ENCODE results near the gene AGBL5. TPM values are rescaled to one million over a fixed set of nuclear protein-coding genes. Genes with fewer than 3 reads are reported as not detected.
A peak's percentile ranks its signal among the peaks of the same experiment; 100 is the strongest.

AGBL5 gene, protein sequence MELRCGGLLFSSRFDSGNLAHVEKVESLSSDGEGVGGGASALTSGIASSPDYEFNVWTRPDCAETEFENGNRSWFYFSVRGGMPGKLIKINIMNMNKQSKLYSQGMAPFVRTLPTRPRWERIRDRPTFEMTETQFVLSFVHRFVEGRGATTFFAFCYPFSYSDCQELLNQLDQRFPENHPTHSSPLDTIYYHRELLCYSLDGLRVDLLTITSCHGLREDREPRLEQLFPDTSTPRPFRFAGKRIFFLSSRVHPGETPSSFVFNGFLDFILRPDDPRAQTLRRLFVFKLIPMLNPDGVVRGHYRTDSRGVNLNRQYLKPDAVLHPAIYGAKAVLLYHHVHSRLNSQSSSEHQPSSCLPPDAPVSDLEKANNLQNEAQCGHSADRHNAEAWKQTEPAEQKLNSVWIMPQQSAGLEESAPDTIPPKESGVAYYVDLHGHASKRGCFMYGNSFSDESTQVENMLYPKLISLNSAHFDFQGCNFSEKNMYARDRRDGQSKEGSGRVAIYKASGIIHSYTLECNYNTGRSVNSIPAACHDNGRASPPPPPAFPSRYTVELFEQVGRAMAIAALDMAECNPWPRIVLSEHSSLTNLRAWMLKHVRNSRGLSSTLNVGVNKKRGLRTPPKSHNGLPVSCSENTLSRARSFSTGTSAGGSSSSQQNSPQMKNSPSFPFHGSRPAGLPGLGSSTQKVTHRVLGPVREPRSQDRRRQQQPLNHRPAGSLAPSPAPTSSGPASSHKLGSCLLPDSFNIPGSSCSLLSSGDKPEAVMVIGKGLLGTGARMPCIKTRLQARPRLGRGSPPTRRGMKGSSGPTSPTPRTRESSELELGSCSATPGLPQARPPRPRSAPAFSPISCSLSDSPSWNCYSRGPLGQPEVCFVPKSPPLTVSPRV
- total RNA-seq (2014; rRNA removed; shearing (Covaris generic)), result 20.6 and 26.6 TPM in 2 replicates
- polyA plus RNA-seq (2015; cell fraction: cytosol; rRNA removed), result 26.4 and 29.0 TPM in 2 replicates
- polyA plus RNA-seq (2015; cell fraction: nucleus; rRNA removed), result 12.4 and 12.8 TPM in 2 replicates

DNA sequence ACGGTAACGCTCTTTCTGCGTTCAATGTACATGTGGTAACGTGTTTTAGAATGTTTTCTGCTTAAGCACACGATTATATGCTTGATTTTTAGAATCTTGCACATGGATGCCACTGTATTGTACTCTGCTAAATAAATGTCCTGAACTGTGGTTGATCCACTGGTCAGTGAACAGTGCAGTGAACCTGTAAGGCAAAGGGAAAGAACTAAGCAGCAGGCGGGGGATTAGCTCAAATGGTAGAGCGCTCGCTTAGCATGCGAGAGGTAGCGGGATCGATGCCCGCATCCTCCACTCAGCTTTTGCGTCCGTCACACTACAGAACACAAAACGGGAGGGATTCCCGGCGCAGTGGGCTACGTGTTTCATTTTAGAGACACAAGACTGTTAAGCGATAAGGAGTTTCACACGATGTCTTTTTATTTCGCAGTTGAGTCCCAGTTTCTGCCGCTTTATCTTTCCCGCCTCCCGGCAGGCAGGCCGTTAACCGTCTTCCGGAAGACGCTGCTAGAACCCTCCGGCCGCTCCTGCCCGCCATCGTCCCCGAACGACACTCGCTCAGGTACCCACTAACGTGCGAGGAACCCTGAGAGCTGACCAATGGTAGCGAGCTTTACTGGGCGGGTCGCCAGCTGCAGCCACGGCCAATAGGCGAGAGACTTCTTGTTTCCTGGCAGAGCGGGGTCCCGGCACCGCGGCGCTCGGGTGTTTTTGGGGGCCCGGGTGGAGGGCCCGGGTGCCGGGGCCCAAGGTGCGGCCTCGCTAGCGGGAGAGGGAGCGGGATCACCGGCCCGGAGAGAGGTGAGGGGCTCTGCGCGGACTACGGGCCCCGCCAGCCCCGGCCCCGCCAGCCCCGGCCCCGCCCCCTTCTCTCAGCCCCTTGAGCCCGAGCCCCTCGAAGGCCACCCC is at the start of gene AGBL5:
Gene AGBL5, plus strand, starts transcription at position 673 of the 906 bp plus-strand sequence. CDS start 1,291 bp downstream, outside the sequence.
- DNase-seq (ENCODE audit: low read depth), result peak; percentile 94

DNA sequence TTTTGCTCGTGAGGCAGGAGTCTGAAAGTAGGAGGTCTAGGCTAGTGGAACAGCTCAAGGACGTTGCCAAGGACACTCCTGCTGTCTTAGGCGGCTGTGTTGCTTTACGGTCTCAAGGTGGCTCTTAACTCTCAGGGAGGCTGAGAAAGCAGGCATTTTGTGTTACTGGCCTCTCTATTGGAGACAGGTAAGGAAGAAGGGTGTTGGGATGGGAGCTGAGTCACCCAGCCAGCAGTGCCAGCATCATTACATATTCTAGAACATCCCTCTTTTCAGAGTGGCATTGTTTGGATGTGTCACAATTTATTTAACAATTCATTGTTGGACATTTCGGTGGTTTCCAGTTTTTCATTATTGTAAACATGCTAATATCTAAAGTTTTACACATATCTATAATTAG is 49.5 kb upstream of the AGBL5 start:
- no peak for DNase-seq (ENCODE audit: low read depth)

DNA sequence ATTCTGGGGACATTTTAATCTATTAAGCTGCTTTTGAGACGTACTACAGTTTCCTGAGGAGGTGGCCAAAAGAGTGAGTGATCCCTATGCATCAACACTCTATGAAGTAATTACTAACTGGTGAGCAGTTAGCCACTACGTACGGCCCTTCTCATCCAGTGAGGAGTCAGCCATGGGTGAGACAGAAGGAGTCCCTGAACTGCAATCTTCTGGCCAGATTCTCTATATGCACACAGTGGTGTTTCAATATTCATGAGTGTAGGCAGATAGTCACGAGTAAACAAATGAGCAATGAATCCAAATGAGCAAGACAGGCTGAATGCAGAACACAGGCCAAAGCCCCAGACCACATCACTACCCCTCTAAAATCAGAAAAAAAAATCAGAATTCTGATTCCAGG is 48.5 kb upstream of the AGBL5 start:
- DNase-seq (ENCODE audit: low read depth), result no peak

DNA sequence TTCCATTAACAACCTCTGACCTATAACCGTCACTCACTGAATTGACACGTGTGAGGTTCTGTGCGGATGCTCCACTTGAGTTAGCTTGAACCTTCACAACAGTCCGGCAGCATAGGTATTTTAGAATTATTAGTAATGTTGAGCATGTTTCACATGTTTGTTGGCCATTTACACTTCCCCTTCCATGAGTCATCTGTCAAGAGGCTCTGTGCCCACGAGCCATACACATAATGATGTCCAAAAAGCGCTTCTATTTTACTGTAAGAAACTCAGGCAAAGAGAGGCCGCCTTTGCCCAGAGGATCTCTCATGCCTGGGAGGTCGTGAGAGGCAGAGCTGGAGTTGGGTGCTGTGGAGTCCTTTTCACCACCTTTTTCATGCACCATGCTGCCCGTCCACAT is 47.6 kb upstream of the AGBL5 start:
- DNase-seq (ENCODE audit: low read depth), result peak; percentile 63

DNA sequence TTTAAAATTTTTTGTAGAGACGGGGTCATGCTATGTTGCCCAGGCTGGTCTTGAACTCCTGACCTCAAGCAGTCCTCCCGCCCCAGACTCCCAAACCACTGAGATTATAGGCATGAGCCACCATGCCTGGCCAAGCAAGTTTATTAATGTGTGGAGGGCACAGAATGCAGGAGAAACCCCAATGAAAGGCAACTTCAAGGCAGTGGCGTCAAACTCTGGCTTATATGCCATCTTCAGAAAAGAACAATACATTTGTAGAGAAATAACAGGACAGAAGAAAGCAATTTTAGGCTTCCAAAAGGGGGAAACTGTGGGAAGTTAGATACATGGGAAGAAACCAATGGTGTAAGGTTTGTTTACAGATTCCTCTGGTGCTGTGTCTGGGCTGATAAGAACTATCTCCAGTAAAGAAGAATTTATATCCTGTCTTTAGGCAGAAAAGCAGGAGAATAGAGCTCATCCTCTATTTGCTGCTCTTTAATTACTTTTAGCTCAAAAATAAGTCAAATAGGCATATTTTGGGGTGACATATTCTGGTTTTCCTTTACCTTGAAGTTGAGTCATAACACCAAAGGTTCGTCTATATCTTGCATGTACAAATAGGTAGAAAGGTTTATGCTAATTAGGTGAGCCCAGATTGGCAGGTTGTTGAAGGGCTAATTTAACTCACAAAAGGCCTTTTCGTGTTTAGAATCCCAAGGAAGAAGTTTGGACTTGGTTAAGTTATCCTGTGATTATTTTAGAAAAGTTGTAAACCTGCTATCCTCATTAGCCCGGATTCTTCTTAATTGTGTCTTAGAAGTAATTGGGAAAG is 44.7 kb upstream of the AGBL5 start:
- DNase-seq (ENCODE audit: low read depth), result no peak

DNA sequence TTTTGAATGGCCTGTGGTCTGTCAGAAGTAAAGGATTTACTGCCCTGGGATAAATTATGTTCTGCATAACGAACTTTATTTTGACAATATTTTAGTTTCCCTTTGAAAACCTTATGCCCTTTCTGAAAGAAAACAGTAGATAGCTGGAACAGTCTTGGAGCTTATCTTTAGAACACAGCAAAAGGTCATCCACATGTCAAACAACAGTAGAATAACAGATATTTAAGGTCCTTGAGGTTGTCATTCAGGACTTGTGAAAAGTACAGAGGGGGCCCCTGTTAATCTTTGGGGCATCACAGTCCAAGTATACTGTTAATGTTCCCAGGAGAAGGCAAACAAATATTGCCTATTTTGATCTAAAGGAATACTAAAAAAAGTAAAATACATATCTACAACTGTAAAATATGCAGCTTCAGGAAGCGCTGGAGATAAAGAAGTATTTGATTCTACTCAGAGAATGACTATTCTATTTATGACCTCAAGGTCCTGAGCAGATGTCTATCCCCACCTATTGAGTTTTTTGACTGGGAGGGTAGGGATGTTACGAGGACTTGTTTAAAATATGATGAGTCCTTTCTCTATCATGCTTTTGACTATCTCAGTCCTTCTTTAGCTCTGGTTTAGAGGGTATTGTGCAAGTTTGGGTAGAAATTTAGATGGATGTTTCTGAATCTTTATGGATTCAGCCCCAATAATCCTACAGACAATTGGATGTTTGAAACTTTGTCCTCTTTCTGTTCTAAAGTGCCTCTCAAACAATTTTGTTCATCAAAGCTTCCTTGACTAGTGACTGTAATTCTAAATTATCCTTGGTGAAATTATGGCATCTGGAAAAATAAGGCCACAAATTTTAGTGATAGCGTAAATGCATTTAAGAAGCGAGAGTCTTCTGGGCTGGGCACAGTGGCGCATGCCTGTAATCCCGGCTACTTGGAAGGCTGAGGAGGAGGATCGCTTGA is 43.8 kb upstream of the AGBL5 start:
- DNase-seq (ENCODE audit: low read depth), result no peak

DNA sequence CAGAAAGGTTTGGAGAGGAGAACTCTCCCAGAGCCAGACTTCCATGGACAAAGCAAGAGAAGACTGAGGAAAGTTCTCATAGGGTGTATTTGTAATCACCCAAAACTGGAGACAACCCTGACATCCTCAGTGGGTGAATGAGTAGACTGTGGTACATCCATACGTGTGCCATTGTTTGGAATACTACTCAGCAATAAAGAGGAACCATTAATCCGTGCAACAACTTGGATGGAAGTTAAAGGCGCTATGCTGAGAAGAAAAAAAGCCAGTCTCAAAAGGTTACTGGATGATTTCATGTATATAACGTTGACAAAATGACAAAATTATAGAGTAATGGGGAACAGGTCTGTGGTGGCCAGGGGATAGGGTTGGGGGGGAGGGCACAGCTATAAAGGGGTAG is 42.8 kb upstream of the AGBL5 start:
- no peak for DNase-seq (ENCODE audit: low read depth)

DNA sequence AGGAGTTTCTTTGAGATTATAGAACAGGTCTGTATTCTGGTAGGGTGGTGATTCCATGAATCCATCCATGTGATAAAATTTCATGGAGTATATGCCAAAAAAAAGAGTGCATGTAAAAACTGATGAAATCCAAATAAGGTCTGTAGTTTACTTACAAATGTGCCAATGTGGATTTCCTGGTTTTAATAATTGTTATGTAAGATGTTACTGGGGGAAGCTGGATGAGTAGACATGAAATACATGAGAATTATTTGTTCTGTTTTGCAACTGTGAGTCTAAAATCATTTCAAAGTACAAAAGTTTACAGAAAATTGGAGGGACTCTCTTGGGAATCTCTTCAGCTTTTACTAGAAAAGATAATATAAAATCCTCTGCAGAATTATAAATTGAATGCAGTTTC is 42.4 kb upstream of the AGBL5 start:
- no peak for DNase-seq (ENCODE audit: low read depth)

DNA sequence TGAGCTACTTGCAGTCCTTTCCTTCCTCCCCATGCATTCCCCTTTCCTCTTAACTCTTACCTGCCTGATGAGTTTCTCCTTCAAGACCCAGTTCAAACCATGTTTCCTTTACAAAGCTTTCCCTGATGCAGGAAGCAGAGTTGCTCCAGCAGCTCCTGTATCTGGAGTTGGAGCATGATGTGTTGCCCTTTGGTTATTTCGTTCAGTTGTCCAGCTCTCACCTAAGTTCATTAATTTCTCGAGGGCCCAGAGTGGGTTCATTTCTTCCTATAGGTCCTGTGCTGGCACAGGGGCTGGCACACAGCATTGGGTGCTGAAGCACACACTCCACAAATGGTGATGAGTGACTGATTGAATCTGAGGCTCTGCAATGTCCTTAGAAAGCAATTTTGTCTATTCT is 41.8 kb upstream of the AGBL5 start:
- no peak for DNase-seq (ENCODE audit: low read depth)

DNA sequence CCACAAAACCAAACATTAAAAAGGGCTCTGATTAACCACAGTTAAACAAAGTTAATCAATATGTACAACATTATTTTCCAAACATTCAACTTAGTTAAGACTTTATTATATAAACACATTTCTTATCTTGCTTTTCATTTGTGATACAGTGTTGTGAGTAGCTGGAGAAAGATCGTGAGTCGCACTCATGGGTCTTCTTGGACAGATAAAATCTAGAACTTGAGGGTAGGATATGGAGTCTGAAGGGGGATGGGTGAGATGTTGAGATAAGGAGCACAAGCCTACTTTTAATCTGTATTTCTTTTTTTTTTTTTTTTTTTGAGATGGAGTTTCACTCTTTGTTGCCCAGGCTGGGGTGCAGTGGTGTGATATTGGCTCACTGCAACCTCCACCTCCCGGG is 41.3 kb upstream of the AGBL5 start:
- DNase-seq (ENCODE audit: low read depth), result no peak

DNA sequence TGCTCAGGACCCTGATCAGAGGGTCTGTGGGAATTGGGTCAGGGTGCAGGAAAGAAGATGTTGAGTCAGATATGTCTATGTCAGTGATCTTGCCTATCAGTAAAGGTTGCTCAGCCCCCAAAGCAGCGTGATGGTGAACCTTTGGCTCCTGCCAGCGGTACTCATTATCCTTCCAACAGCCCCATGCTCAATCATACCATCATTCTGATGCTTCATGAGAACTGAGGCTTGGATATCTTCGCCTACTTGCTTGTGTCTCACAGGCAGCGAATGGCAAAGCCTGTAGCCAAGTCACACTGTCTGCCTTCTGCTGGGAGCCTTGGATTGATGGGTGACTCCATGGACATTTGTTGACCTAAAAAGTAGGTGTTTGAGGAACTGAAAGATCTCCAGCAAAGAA is 37.7 kb upstream of the AGBL5 start:
- no peak for DNase-seq (ENCODE audit: low read depth)

DNA sequence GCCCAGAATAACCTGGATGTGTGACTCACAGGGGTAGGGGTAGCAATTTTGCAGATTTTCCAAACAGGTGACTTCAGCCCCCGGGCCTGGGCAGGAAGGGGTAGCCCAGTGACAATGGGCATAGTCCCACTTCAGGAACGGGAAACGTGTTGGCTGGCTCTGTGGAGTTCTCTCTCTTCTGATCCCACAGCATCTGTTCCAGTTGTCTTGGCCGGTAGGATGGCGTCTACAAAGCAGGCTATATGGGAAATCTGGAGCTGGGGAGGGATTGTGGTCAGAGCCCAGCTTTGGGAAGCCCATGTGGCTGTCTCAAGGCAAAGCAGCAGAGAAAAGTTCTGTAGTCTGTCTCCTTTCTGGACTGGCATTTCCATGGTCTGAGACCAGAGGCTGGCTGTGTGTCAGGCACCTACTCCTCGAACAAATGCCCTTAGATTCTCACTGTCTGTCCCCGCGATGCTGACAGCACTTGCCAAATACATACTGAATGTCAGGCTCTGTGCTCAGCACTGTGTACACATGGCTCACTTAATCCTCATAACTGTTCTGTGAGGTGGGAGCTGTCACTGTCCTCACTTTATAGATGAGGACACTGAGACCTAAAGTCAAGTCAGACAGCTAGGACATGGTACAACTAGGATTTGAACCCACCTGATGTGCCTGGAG is 36.6 kb upstream of the AGBL5 start:
- no peak for DNase-seq (ENCODE audit: low read depth)

DNA sequence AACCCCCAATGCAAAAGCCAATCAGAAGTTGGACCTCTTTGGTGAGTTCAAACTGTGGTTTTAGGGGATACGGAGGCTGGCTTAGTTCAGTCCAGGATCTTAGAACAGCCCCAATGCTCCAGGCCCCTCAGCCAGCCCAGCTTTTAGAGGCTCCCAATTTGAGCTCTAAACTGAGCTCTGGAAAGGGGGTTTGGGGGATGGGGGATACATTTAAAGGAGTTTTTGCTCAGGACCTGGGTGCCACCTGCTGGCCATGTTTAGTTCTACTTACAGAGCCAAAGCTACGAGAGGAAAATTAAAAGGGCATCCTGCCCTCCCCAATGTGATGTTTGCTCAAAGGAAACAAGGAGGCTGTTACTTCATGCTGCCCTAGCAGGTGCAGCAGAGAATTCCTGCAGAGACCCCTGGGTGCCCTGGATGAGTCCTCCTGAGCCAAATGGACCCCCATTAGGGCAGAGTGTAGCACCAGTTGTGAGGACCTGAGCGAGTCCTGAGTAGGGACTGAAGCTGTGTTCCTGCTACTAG is 34.6 kb upstream of the AGBL5 start:
- DNase-seq (ENCODE audit: low read depth), result peak; percentile 66

DNA sequence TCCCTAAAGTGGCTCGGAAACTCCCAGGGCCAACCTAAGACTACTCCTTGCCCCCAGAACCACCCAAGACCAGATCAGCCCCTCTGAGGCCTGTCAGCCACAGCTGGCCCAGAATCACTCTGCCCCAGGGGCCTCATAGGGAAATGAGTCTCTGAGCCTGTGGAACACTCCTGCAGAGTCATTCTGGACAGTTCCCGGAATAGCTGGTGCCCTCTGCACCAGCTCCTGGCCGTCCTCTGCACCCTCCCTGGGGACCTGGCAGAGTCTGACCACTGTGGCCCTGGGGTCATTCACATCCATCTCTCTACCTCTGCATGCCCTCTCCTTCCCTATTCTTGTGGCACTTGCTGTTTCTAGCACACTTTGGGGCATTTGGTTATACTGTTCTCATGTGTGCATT is 33.3 kb upstream of the AGBL5 start:
- no peak for DNase-seq (ENCODE audit: low read depth)

DNA sequence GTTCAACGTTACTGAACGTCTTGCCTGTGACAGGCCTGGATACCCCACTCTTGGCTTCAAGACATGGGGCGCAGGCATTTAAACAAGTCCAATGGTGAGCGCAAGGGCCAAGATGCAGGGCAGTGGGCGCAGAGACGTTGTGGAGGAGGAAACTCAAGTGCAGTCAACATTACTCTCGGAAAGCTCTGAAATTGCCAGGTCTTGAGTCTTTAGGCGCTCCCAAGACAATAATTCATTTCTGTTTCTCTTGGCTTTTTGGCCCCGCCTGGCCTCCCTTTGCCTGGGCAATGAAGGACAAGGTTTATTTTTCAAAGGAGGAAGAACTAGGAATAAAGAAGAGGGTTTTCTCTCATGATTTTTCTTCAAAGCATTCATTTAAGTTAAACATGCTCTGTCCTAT is 32.0 kb upstream of the AGBL5 start:
- DNase-seq (ENCODE audit: low read depth), result no peak

DNA sequence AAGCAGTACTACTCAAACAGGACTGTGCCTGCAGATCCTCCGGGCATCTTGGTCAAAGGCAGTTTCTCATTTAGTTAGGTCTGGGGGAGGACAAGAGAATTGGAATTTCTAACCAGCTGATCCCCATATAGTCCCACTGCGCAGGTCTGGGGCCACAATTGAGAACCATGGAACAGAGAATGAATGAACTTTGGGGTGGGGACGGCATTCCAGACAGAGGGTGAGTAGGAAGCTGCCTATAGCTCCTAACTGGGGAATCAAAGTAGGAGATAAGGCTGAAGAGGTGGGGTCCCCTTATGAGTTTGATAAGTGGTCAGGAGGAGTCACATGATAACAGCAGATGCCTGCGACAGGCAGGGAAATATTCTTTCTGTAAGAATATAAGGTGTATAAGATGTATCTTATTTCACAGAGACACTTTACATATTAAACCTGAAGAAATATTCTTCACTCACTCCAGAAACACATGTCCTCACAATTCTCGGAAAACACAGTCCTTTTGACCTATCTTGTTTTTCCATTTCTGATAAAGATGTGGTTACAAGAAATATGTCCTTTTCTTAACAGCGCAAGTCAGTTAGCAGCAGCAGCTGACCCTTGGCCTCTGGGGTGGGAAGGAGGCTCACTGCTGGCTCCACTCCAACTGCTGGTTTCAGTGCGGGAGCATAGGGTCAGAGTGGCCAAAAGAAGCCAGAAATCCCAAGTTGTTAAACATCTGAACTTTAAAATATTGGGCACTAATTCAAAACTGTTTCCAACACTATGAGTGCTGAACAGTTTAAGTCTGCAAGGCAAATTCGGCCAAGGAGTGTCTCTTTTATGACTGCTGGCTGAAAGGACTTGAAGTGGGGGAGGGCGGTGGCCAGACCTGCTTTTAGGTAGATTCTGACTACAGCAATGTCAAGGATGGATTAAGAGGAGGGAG is 31.3 kb upstream of the AGBL5 start:
- no peak for DNase-seq (ENCODE audit: low read depth)
